Fibroblast of lung (primary cell): Measurements from ENCODE around the gene CLNS1A.

Source experiments
- CTCF ChIP-seq, 2 donors: IDR thresholded peaks in 1 of 2; conservative IDR thresholded peaks in 1 of 2; 1 replicate in 1 of 2; 2 replicates in 1 of 2; pipeline ENCODE4 v1.5.1; 2011 to 2012; ENCODE audit warnings: low read length in 2 of 2, control low read depth in 1 of 2, inconsistent platforms in 1 of 2, low read depth in 1 of 2, mild to moderate bottlenecking in 1 of 2
- EZH2 ChIP-seq: IDR thresholded peaks from 2 replicates; pipeline ENCODE4 v1.5.1; 2012; ENCODE audit warnings: low read length, control low read depth, mild to moderate bottlenecking; ENCODE audit errors: missing control alignments

DNA sequence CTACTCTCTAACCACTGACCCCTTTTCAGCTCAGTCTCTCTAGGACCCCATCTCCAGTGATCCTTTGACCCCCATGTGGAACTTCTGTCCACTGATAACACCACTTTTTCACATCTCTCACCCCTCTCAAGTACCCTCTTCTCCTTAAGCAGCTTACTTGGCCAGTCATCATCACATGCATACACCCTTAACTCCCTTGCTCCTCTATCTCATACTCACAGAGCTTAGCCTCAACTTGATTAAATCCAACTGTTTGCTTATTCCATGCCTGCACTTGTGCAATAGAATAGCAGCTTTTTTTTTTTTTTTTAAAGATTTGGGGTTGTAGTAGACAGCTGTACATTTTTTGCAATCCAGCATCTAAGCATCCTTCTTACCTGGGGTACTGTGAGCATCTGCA is 25.7 kb downstream of the CLNS1A start:
- no peak for TF ChIP-seq CTCF (conservative IDR thresholded peaks at IDR 0.05 in 1 of 2, IDR thresholded peaks at IDR 0.05 in 1 of 2; ENCODE audit: low read depth in 1 of 2, low read length in 2 of 2)
- TF ChIP-seq EZH2 = no peak
